Measurements from ENCODE around the gene TTC27. TPM values are rescaled to one million over a fixed set of nuclear protein-coding genes. Genes with fewer than 3 reads are reported as not detected.

The TTC27 gene
- total and polyA plus RNA-seq, 9 donors = 9.9 to 21.2 (median 15.3) TPM

- no peaks in the 10 kb centered on the region for H3K36me3 ChIP-seq
- no peak for DNase-seq
- no peaks in the 10 kb centered on the region for H3K4me1 ChIP-seq (ENCODE audit: insufficient read depth)
- H3K27me3 ChIP-seq = no peaks in the 10 kb centered on the region
- WGBS, 3 donors = 94 to 95% (median 95%) methylated on average over 8 of the region's 8 CpGs
- H3K4me3 ChIP-seq = no peak overlapping the region
- no peak for TF ChIP-seq CTCF (IDR thresholded peaks at IDR 0.05)
- no peak for TF ChIP-seq POLR2A (IDR thresholded peaks at IDR 0.05)
- no peak for TF ChIP-seq EP300 (IDR thresholded peaks at IDR 0.05)
- no peaks in the 10 kb centered on the region for H3K9me3 ChIP-seq
- H3K27ac ChIP-seq = no peak overlapping the region
- intact Hi-C loops (cut with DNase I) = no loop called here
Measured at GRCh38 chr2:32858713-32859112, 230.9 kb downstream of the TTC27 start.

- TF ChIP-seq POLR2A (IDR thresholded peaks at IDR 0.05) = no peak
- no peak for TF ChIP-seq CTCF (IDR thresholded peaks at IDR 0.05)
- TF ChIP-seq EP300 (IDR thresholded peaks at IDR 0.05) = no peak
- DNase-seq = no peak
- H3K27me3 ChIP-seq = no peaks in the 10 kb centered on the region
- H3K4me1 ChIP-seq (ENCODE audit: insufficient read depth) = peaks cover 4% of the 10 kb centered on the region
- no peaks in the 10 kb centered on the region for H3K9me3 ChIP-seq
- intact Hi-C loops (cut with DNase I) = no loop called here
- no peak overlapping the region for H3K4me3 ChIP-seq
- H3K36me3 ChIP-seq = no peaks in the 10 kb centered on the region
- no peak overlapping the region for H3K27ac ChIP-seq
Measured at GRCh38 chr2:32860385-32860784, 232.5 kb downstream of the TTC27 start.

DNA sequence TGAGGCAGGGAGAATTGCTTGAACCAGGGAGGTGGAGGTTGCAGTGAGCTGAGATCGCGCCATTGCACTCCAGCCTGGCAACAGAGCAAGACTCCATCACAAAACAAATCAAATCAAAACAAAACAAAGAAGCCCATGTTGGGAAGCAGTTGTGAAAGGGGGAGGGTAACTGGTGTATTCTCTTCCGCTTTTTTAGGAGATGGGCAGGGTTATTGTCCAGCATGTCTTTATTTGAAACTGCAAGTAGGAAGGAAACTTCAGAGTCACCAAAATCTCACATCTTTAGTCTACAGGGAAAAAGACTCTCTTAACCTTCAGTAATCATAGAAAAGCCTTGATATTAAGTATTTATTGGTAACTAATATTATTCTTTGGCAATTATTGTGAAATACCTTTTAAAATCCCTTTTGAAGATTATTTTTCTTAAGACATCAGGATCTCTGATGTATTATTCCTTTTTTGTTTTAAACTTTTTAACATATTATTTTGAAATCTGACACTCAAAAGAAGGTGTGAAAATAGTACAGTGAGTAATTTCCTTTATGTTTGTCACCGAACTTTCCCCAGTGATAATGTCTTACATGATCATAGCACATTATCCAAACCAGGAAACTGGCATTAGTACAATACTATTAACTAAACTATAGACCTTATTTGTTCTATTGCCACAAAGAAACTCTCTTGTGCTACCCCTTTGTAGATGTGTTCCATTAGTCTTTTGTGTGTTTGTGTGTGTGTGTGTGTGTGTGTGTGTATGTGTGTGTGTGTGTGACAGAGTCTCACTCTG lies 234.6 kb downstream of the TTC27 start:
- Histone ChIP-seq H3K4me3 (no peak overlapping the region), H3K27ac (no peak overlapping the region), H3K9me3 (no peaks in the 10 kb centered on the region), H3K4me1 (ENCODE audit: insufficient read depth) (peaks cover 4% of the 10 kb centered on the region), H3K27me3 (no peaks in the 10 kb centered on the region), H3K36me3 (no peaks in the 10 kb centered on the region)
- TF ChIP-seq CTCF (IDR thresholded peaks at IDR 0.05) (no peak), POLR2A (IDR thresholded peaks at IDR 0.05) (no peak)
- intact Hi-C loops (cut with DNase I) = no loop called here
- 88 to 89% (median 89%) methylated on average over 4 of the region's 4 CpGs for WGBS, 3 donors
- no peak for DNase-seq

GRCh38 chr2:32863326-32863725 lies 235.5 kb downstream of the TTC27 start:
- TF ChIP-seq CTCF (IDR thresholded peaks at IDR 0.05) = no peak
- TF ChIP-seq POLR2A (IDR thresholded peaks at IDR 0.05) = no peak
- TF ChIP-seq EP300 (IDR thresholded peaks at IDR 0.05) = no peak
- no peak for DNase-seq
- WGBS, 3 donors = 88 to 92% (median 91%) methylated on average over 2 of the region's 2 CpGs
- intact Hi-C loops (cut with DNase I) = no loop called here
- H3K4me3 ChIP-seq = no peak overlapping the region
- no peaks in the 10 kb centered on the region for H3K9me3 ChIP-seq
- no peaks in the 10 kb centered on the region for H3K27me3 ChIP-seq
- H3K27ac ChIP-seq = no peak overlapping the region
- no peaks in the 10 kb centered on the region for H3K36me3 ChIP-seq
- H3K4me1 ChIP-seq (ENCODE audit: insufficient read depth) = peaks cover 4% of the 10 kb centered on the region

Data from ovary (tissue), 9 donors.